GM19240 (cell line): ENCODE data around the gene ZNF511.
"Not testable (repeated sequence)": the region's sequence is repeated elsewhere in the genome, so short reads cannot be mapped to it uniquely, and the experiment has no call there.

ENCODE experiments used
- DNase-seq: peaks from one replicate; pipeline ENCODE4 v3.0.0; 2011; ENCODE audit warnings: low spot score; ENCODE audit not compliant: insufficient read length

ZNF511 gene

GRCh38 chr10:133313192-133313591 is 4.5 kb downstream of the ZNF511 start:
- no peak for DNase-seq

GRCh38 chr10:133314911-133315310 is 6.2 kb downstream of the ZNF511 start:
- DNase-seq, result no peak

GRCh38 chr10:133315847-133316246 is 7.1 kb downstream of the ZNF511 start:
- DNase-seq, result no peak

GRCh38 chr10:133316266-133316665 is 7.6 kb downstream of the ZNF511 start:
- no peak for DNase-seq

- no peak for DNase-seq
Measured at GRCh38 chr10:133316732-133317131, 8.0 kb downstream of the ZNF511 start.

GRCh38 chr10:133318494-133319127 is 9.9 kb downstream of the ZNF511 start:
- DNase-seq, result no peak

- DNase-seq, result not testable (repeated sequence)
Measured at GRCh38 chr10:133320852-133321422, 12.2 kb downstream of the ZNF511 start.

- not testable (repeated sequence) for DNase-seq
Measured at GRCh38 chr10:133322064-133322709, 13.5 kb downstream of the ZNF511 start.

- no peak for DNase-seq
Measured at GRCh38 chr10:133324198-133324792, 15.6 kb downstream of the ZNF511 start.

GRCh38 chr10:133324857-133325260 is 16.1 kb downstream of the ZNF511 start:
- DNase-seq, result no peak

GRCh38 chr10:133325440-133326222 is 16.9 kb downstream of the ZNF511 start:
- no peak for DNase-seq

- DNase-seq, result no peak
Measured at GRCh38 chr10:133326223-133326551, 17.5 kb downstream of the ZNF511 start.

GRCh38 chr10:133326745-133327650 is 18.3 kb downstream of the ZNF511 start:
- DNase-seq, result no peak

- DNase-seq, result no peak
Measured at GRCh38 chr10:133327651-133328357, 19.1 kb downstream of the ZNF511 start.

GRCh38 chr10:133328358-133329343 is 19.9 kb downstream of the ZNF511 start:
- DNase-seq, result no peak

GRCh38 chr10:133329491-133330202 is 20.9 kb downstream of the ZNF511 start:
- DNase-seq, result peak; percentile 99

- no peak for DNase-seq
Measured at GRCh38 chr10:133332936-133333699, 24.4 kb downstream of the ZNF511 start.
